SW480 (cell line): Measurements from ENCODE around the gene MPP2.
A peak's percentile ranks its signal among the peaks of the same experiment; 100 is the strongest.
"Not testable (repeated sequence)": the region's sequence is repeated elsewhere in the genome, so short reads cannot be mapped to it uniquely, and the experiment has no call there.

Experiments used
- DNase-seq: peaks from one replicate; pipeline ENCODE4 v3.0.0-alpha.2; 2016; ENCODE audit warnings: low spot score

The MPP2 gene

GRCh38 chr17:43931062-43931571, 23.8 kb upstream of the MPP2 start:
- peak; percentile 67 for DNase-seq

GRCh38 chr17:43928609-43929008, 21.3 kb upstream of the MPP2 start:
- no peak for DNase-seq

- DNase-seq: not testable (repeated sequence)
Observed at GRCh38 chr17:43927929-43928328, 20.6 kb upstream of the MPP2 start.

GRCh38 chr17:43927060-43927864, 19.9 kb upstream of the MPP2 start:
- no peak for DNase-seq

GRCh38 chr17:43924558-43924957, 17.2 kb upstream of the MPP2 start:
- no peak for DNase-seq

GRCh38 chr17:43920500-43921095, 13.3 kb upstream of the MPP2 start:
- no peak for DNase-seq

- no peak for DNase-seq
Observed at GRCh38 chr17:43918026-43918389, 10.7 kb upstream of the MPP2 start.

- no peak for DNase-seq
Observed at GRCh38 chr17:43917348-43918025, 10.2 kb upstream of the MPP2 start.

- no peak for DNase-seq
Observed at GRCh38 chr17:43917016-43917347, 9.6 kb upstream of the MPP2 start.

- DNase-seq: no peak
Observed at GRCh38 chr17:43916385-43916784, 9.0 kb upstream of the MPP2 start.

- DNase-seq: no peak
Observed at GRCh38 chr17:43915559-43915958, 8.2 kb upstream of the MPP2 start.

- DNase-seq: no peak
Observed at GRCh38 chr17:43914451-43914850, 7.1 kb upstream of the MPP2 start.

GRCh38 chr17:43913584-43913983, 6.2 kb upstream of the MPP2 start:
- DNase-seq: no peak

- DNase-seq: no peak
Observed at GRCh38 chr17:43912635-43913304, 5.4 kb upstream of the MPP2 start.

GRCh38 chr17:43911904-43912303, 4.6 kb upstream of the MPP2 start:
- no peak for DNase-seq

- DNase-seq: no peak
Observed at GRCh38 chr17:43909537-43910231, 2.3 kb upstream of the MPP2 start.

- peak; percentile 54 for DNase-seq
Observed at GRCh38 chr17:43907998-43908721, 824 bp upstream of the MPP2 start.

GRCh38 chr17:43906951-43907424, 348 bp downstream of the MPP2 start:
- DNase-seq: no peak

- peak; percentile 39 for DNase-seq
Observed at GRCh38 chr17:43905985-43906852, 1.1 kb downstream of the MPP2 start.

- DNase-seq: no peak
Observed at GRCh38 chr17:43905400-43905984, 1.8 kb downstream of the MPP2 start.
